ENCODE results near the gene CPNE4.
A peak's percentile ranks its signal among the peaks of the same experiment; 100 is the strongest.

CPNE4 gene

DNA sequence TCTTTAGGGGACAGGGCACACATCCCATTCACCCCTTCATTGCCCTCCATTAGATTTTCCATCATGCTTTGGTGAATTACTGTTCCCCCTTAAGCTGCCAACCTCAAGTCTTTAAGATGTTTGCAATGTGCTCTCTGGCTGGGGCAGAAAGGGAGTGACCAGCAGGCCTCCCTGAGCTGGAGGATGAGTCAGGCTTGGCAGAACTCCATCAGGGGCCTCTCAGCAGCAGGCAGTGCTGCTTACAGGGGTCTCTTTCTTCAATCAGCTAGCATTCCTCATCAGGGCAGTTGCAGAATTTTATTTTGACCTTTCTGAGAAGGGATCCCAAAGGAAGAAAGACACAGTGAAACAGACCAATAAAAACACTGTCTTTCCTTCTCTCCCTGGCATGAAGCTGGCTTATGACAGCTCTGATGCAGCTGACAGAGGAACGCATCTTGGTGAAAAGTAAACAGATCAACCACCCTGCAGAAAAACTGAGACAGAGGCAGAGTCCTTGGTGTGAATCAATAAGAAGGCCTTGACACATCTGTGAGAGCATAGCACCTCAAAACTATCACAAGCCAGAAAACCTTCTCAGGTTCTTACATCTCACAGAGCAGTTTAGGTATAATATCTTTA is 443.3 kb downstream of the CPNE4 start:
- DNase-seq (ENCODE audit: low read depth): peak; percentile 40

DNA sequence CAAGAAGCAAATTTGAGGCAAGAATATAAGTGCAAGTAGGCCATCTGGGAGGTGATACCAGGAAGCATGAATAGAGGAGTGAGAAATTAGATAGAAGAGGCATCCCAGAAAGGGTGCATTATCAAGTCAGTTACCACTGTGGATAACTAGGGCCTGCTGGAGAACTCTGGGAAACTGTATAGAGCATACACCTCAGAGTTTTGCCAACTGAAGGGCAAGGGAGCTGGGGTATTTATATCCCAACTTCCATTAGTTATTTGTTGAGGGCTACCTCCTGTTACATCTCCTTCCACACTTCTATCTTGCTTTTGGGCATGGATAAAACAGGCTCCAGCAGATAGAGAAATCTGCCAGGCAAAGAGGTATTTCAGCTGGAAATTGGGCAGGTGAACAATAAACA is 448.5 kb downstream of the CPNE4 start:
- no peak for DNase-seq (ENCODE audit: low read depth)

DNA sequence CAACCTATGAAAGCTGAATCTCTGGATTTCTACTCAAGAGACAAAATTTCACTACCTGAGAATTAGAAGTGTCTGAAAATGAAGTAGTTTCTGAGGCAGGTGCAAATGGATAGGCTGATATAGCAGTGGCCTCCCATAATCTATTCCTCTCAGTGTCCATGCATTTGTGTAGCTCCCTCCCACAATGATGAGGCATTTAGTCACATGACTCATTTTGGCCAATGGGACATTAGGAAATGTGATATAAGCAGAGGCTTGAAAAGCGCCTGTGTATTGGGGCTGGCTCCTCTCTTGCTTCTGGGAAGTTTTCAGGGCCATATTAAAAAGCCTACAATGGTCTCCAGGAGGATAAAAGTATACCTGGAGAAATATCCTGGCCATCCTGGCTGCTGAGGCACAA is 452.4 kb downstream of the CPNE4 start:
- no peak for DNase-seq (ENCODE audit: low read depth)

DNA sequence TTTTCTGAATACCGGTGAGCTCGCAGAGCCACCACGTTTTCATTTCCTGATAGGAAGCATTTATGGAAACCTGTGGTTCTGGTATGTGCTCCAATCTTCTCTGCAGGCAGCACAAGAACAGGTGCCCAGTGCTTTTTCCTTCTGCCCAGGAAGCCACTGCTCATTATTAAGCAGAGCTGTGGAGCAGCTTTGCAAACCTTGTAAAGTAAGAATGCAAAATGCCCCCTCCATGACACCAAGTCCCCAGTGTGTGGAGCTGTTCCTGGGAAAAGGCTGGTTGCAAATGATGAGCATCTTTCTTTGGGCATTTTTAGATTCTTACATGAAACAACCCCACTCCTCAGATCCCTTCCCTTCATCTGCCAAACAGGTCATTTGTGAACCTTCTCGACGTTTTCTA is 466.4 kb downstream of the CPNE4 start:
- DNase-seq (ENCODE audit: low read depth): no peak

- DNase-seq (ENCODE audit: low read depth): no peak
Observed at GRCh38 chr3:131564812-131565211, 470.0 kb downstream of the CPNE4 start.

DNA sequence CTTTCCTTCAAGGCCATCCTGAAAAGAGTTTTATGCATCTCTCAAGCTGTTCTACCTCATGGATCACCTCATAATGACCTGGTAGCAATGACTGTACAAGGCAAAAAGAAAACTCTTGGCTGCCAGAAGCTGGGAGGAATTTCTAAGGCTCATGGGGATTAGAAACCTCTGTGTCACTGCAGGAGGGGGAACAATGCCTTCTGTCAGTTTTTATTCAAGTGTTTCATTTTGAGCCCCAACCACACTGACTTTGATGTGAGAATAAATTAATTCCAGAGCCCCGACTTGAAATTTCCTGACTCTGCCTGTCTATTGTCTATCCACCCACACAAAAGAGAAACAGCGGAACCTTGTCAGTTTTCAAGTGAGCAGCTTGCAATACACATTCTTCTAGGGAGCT is 473.3 kb downstream of the CPNE4 start:
- no peak for DNase-seq (ENCODE audit: low read depth)

- no peak for DNase-seq (ENCODE audit: low read depth)
Observed at GRCh38 chr3:131560795-131561194, 474.0 kb downstream of the CPNE4 start.

DNA sequence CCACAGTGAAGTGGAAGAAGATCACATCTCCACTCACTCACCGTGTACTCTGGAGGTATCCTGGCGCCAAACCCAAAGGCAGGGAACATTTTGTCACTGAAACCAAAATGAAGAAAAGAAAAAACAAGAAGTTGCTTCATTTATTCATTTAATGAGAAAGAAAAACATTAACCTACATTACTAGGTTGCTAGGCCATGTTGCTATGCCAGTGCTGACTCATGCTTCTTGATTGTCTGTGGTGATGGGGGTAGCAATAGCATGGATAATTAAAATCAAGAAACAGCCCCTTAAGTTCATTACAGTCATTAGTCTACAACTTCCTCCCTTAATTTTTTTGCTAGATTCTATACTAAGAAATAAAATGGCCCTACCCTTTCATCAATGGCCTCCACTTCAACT is 479.4 kb downstream of the CPNE4 start:
- DNase-seq (ENCODE audit: low read depth): no peak

GRCh38 chr3:131553495-131554247 is 481.1 kb downstream of the CPNE4 start:
- no peak for DNase-seq (ENCODE audit: low read depth)

DNA sequence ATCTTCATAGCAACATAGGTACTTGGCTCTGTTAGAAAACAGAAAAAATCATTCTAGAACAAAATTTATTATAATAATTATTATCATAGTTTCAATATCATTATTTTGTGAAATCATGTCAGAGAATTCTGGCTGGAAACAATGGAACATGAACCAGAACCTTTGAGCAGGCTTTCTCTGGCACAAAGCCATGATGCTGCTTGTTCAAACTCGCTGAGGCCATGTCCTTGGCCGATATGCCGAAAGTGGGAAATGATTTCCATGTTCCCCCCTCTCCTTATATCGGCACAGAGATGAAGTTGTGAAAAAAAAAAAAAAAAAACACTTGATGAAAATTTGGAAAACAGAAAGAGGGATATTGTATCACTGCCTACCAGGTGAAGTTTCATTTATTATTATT is 483.1 kb downstream of the CPNE4 start:
- no peak for DNase-seq (ENCODE audit: low read depth)

DNA sequence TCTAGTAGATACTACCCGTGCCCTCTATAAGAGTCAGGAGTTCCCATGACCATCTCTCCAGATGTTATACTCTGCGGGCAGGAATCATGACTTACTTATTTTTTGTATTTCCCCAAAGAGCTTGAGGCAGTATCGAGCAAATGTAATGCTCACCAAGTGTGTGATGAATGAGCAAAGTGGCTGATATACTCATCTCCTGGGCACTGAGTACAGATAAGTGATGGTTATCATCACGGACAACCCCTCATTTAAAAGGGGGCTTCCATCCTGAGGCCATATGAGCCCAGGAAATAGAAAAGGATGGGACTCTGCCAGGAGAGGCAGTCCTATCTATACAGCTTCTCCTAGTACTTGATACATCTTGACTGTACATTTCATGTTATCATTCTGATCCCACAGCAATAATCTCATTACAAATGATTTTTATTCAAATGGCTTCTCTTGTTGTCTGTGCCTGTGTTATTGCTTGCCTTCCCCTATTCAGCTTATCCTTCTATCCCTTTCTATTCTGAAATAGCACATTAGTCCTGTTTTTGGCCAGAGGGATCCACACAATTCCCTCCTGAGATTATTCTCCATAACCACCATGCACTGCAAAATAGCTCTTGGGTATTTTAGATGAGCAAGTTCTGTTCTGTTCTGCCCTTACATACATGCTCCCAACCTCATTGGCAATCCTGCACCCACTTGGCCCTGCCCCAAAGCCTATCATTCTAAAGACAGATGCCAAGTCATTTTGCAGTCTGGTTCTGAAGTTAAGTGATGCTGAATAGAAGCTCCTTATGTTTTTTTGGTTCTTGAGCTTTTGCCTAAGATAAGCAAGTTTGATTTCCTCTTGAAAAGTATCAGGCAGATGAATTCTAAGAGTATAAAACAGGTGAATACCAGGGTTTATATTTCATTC is 484.0 kb downstream of the CPNE4 start:
- no peak for DNase-seq (ENCODE audit: low read depth)

DNA sequence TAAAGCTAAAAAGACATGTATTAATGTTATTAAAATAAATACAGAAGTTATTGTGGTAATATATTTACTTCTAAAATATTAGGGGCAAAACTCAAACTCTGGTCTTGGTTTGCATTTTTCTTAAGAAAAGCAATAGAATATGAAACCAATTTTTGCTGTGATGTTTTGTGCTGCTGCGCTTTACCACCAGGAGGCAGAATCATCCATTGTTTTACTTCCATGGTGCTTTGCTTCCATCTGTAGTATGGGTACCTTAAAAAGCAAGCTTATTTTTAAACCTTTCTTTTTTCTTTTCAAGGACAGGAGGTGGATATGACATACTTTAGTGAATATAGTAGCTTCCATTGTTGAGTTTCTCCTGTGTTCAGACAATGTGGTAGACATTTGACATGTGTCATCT is 485.5 kb downstream of the CPNE4 start:
- no peak for DNase-seq (ENCODE audit: low read depth)

DNA sequence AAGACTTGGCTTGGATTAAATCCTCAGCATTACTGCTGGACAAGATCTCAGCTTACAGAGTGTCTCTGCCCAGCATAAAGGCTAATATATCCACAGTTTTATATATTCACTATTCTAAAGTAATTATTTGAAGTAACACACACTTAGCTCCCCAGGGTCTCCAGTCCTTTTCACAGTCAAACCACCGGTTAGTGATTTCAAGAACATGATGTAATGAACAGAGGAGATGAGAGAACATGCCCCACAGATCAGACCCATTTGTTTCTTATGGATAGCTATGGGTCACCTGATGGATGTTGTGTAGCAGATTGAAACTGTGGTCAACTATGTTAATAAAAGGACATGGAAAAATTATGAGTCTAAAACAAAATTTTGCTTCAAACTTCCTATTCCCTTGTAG is 487.2 kb downstream of the CPNE4 start:
- no peak for DNase-seq (ENCODE audit: low read depth)

DNA sequence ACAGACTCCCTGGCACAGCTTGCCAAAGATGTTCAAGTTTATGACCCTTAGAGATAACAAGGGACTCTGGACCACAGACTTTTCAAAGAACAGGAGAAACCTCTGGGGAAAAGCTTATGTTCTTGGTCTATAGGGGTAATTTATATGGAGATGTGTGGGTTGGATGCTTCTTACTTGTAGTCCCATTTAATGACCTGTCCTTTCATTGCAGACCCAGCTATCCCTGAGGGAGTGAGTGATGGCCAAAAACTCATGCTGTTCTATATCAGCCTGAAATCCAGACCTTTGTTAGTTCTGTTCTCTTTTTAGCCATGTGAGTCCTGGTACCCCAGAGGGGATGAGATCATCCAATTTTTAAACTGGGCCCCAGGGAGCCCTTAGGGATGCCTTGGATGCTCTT is 488.4 kb downstream of the CPNE4 start:
- DNase-seq (ENCODE audit: low read depth): no peak

GRCh38 chr3:131544557-131544956 is 490.3 kb downstream of the CPNE4 start:
- DNase-seq (ENCODE audit: low read depth): no peak

DNA sequence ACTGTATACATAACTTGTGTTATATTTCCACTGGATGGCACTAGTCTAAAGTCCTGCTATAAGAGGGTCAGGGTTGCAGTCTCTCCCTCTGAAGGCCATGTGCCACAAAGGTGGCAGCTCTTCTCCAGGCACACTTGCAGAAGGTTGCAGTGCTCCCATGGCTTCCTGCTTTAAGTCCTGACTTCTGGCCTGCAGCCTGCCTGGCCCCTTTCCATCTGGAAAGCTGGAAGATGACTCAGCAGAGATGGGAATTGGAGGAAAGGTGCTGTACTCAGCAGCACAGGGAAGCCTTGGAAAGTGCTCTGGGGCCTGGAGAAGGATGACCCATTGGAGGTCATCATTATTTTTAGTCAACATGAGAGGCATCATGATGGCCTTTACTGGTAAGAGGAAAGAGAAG is 491.1 kb downstream of the CPNE4 start:
- DNase-seq (ENCODE audit: low read depth): peak; percentile 89

- DNase-seq (ENCODE audit: low read depth): no peak
Observed at GRCh38 chr3:131541288-131541687, 493.5 kb downstream of the CPNE4 start.

- DNase-seq (ENCODE audit: low read depth): no peak
Observed at GRCh38 chr3:131540821-131541220, 494.0 kb downstream of the CPNE4 start.

GRCh38 chr3:131540143-131540542 is 494.7 kb downstream of the CPNE4 start:
- DNase-seq (ENCODE audit: low read depth): no peak

DNA sequence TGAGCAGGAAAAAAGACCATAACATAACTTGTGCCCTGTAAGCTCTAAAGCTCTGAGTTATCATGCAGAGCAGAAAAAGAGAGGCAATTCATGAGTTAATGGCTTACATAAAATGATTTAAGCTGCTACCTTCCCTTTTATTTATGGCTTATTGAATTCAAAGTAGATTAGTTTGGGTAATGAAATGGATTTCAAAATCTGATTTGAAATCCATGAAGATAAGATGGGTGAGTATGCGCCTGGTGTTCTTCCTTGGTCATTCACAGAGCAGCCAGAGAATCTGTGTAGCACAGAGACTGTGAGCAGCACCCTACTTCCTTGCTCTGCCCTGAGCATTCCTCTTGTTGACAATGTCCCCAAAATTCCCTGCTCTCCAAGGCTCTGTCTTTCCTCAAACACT is 495.8 kb downstream of the CPNE4 start:
- no peak for DNase-seq (ENCODE audit: low read depth)

DNA sequence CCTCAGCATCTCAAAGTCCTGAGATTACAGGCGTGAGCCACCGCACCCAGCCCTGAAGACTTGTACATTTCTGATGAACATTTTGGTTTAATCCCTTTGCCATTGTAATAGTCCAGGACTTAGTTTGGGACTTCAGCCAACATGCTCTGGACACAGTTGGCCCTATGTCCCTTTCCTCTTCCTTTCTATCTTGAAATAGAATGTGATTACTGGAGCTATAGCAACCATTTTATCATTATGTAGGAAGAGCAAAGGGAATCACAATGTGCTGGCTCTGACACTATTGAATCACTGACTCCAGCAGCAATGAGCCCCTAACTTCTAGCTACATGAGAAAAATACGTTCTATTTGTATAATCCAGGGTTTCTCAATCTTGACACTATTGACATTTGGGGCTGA is 497.3 kb downstream of the CPNE4 start:
- no peak for DNase-seq (ENCODE audit: low read depth)

GRCh38 chr3:131535596-131535995 is 499.2 kb downstream of the CPNE4 start:
- peak; percentile 55 for DNase-seq (ENCODE audit: low read depth)

- peak; percentile 81 for DNase-seq (ENCODE audit: low read depth)
Observed at GRCh38 chr3:131535131-131535530, 499.7 kb downstream of the CPNE4 start.
